ENCODE data around the gene CDKAL1.

Gene CDKAL1

DNA sequence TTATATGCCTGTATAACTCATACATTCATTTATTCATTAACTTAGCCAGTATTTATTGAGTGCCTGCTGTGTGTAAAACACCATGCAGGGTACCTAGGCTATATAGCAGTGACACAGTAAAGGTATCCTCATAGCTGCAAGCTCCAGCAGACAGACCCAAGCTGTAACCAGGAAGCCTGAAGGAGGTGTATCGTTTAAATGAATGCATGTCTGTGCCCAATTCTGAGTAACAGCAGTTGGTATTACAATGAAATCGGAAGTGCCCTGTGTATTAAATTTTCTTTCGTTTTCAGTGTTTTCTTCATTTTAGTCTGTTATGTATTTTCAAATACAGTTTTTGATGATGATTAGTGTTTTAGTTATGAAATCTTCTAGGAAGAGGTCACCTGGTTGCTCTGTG lies 573.5 kb downstream of the CDKAL1 start:
- Histone ChIP-seq H3K36me3 (ENCODE audit: control insufficient read depth, insufficient read depth, low read length) (no peaks in the 10 kb centered on the region), H3K4me2 (ENCODE audit: low read length) (no peak overlapping the region), H3K4me1 (no peaks in the 10 kb centered on the region), H3K27me3 (ENCODE audit: control insufficient read depth, insufficient read depth, low read length) (no peaks in the 10 kb centered on the region), H2AFZ (no peak overlapping the region), H3K79me2 (no peaks in the 10 kb centered on the region), H3K9me3 (ENCODE audit: control insufficient read depth, low read length) (no peaks in the 10 kb centered on the region), H3K9ac (no peak overlapping the region), H3K4me3 (ENCODE audit: low read depth, low read length) (no peak overlapping the region), H3K27ac (no peak overlapping the region)
- no peak for TF ChIP-seq CTCF (IDR thresholded peaks at IDR 0.05)

DNA sequence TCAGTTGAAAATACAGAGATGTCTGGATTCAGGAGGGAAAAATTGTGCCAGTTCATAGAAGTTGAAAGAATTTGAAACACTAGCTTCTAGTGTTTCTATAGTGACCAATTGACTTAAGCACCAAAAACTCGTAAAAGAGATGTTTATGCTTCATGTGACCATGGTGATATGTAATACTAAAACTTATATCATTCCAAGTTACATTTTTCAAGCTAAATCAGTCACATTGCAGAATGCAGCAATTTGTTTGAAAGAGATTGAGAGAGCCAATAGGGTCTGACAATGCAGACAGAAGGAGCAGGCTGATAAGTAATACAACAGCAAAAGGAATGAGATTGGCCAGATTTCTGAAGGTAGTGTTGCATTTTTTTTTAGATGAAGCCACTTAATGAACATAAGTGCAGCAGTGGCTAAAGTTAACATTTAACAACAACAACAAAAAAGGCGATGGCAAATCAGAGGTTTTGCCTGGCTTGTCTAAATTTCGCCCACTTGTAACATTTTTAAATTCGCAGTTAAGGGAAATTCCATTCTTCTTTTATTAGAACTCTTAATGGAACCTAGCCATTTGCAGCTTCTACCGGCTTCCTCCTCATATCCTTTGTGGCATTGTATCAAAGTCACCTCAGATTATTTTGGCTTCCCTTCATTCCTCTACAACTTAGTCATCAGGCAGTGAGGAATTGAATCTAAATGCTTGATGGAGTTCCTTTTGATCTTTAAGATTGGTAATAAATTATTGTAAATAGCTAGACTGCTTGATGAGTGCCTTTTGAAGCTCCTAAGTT lies 575.3 kb downstream of the CDKAL1 start:
- H3K4me2 ChIP-seq (ENCODE audit: low read length) = no peak overlapping the region
- H3K4me3 ChIP-seq (ENCODE audit: low read depth, low read length) = no peak overlapping the region
- H3K27ac ChIP-seq = no peak overlapping the region
- no peak overlapping the region for H3K9ac ChIP-seq
- H3K9me3 ChIP-seq (ENCODE audit: control insufficient read depth, low read length) = no peaks in the 10 kb centered on the region
- no peaks in the 10 kb centered on the region for H3K27me3 ChIP-seq (ENCODE audit: control insufficient read depth, insufficient read depth, low read length)
- H2AFZ ChIP-seq = no peak overlapping the region
- H3K4me1 ChIP-seq = no peaks in the 10 kb centered on the region
- no peaks in the 10 kb centered on the region for H3K79me2 ChIP-seq
- no peak for TF ChIP-seq CTCF (IDR thresholded peaks at IDR 0.05)
- no peaks in the 10 kb centered on the region for H3K36me3 ChIP-seq (ENCODE audit: control insufficient read depth, insufficient read depth, low read length)

DNA sequence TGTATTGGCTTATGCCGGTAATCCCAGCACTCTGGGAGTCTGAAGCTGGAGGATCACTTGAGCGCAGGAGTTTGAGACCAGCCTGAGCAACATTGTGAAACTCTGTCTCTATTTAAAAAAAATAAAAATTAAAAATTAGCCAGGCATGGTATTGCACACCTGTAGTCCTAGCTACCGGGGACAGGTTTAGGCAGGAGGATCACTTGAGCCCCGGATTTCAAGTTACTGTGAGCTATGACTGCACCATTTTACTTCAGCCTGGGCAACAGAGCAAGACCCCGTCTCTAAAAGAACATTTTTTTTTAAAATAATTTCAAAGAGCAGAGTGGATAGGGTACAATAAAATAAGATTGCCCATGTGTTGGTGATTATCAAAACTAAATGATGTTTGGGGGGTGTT lies 576.4 kb downstream of the CDKAL1 start:
- TF ChIP-seq CTCF (IDR thresholded peaks at IDR 0.05) = no peak
- Histone ChIP-seq H3K27me3 (ENCODE audit: control insufficient read depth, insufficient read depth, low read length) (no peaks in the 10 kb centered on the region), H2AFZ (no peak overlapping the region)

GRCh38 chr6:21111093-21111725 lies 577.0 kb downstream of the CDKAL1 start:
- no peak overlapping the region for H3K9ac ChIP-seq
- H3K4me1 ChIP-seq = no peaks in the 10 kb centered on the region
- no peaks in the 10 kb centered on the region for H3K9me3 ChIP-seq (ENCODE audit: control insufficient read depth, low read length)
- H3K79me2 ChIP-seq = no peaks in the 10 kb centered on the region
- no peaks in the 10 kb centered on the region for H3K27me3 ChIP-seq (ENCODE audit: control insufficient read depth, insufficient read depth, low read length)
- no peak for TF ChIP-seq CTCF (IDR thresholded peaks at IDR 0.05)
- no peaks in the 10 kb centered on the region for H3K36me3 ChIP-seq (ENCODE audit: control insufficient read depth, insufficient read depth, low read length)
- H3K4me3 ChIP-seq (ENCODE audit: low read depth, low read length) = no peak overlapping the region
- H2AFZ ChIP-seq = no peak overlapping the region
- no peak overlapping the region for H3K27ac ChIP-seq
- H3K4me2 ChIP-seq (ENCODE audit: low read length) = no peak overlapping the region

More for the DNA sequence above, 576.4 kb downstream of the CDKAL1 start:
- Histone ChIP-seq H3K27ac (no peak overlapping the region), H3K9ac (no peak overlapping the region), H3K4me3 (ENCODE audit: low read depth, low read length) (no peak overlapping the region), H3K4me2 (ENCODE audit: low read length) (no peak overlapping the region), H3K79me2 (no peaks in the 10 kb centered on the region), H3K4me1 (no peaks in the 10 kb centered on the region), H3K36me3 (ENCODE audit: control insufficient read depth, insufficient read depth, low read length) (no peaks in the 10 kb centered on the region), H3K9me3 (ENCODE audit: control insufficient read depth, low read length) (no peaks in the 10 kb centered on the region)

All from parathyroid adenoma (tissue), 2 donors.